Measurements from ENCODE around the gene RYR2.

Gene RYR2

GRCh38 chr1:237794071-237794470 is 752.1 kb downstream of the RYR2 start:
- H3K4me3 ChIP-seq, result no peak overlapping the region
- DNase-seq (ENCODE audit: low spot score), result no peak
- H3K27ac ChIP-seq, result no peak overlapping the region
- TF ChIP-seq, protein P1, sequence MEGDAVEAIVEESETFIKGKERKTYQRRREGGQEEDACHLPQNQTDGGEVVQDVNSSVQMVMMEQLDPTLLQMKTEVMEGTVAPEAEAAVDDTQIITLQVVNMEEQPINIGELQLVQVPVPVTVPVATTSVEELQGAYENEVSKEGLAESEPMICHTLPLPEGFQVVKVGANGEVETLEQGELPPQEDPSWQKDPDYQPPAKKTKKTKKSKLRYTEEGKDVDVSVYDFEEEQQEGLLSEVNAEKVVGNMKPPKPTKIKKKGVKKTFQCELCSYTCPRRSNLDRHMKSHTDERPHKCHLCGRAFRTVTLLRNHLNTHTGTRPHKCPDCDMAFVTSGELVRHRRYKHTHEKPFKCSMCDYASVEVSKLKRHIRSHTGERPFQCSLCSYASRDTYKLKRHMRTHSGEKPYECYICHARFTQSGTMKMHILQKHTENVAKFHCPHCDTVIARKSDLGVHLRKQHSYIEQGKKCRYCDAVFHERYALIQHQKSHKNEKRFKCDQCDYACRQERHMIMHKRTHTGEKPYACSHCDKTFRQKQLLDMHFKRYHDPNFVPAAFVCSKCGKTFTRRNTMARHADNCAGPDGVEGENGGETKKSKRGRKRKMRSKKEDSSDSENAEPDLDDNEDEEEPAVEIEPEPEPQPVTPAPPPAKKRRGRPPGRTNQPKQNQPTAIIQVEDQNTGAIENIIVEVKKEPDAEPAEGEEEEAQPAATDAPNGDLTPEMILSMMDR (IDR thresholded peaks at IDR 0.05), result no peak

DNA sequence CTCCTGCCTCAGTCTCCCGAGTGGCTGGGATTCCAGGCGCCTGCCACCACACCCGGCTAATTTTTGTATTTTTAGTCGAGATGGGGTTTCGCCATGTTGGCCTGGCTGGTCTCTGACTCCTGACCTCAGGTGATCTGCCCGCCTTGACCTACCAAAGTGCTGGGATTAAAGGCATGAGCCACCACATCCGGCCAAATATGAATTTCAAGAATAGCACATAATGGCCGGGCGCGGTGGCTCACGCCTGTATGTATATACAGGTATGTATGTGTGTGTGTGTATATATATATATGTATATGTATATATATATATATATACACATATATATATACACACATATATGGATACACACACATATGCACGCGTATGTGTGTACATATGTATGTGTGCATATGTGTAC is 753.6 kb downstream of the RYR2 start:
- no peak overlapping the region for H3K4me3 ChIP-seq
- no peak overlapping the region for H3K27ac ChIP-seq
- TF ChIP-seq, protein P1 (IDR thresholded peaks at IDR 0.05), result no peak
- no peak for DNase-seq (ENCODE audit: low spot score)

DNA sequence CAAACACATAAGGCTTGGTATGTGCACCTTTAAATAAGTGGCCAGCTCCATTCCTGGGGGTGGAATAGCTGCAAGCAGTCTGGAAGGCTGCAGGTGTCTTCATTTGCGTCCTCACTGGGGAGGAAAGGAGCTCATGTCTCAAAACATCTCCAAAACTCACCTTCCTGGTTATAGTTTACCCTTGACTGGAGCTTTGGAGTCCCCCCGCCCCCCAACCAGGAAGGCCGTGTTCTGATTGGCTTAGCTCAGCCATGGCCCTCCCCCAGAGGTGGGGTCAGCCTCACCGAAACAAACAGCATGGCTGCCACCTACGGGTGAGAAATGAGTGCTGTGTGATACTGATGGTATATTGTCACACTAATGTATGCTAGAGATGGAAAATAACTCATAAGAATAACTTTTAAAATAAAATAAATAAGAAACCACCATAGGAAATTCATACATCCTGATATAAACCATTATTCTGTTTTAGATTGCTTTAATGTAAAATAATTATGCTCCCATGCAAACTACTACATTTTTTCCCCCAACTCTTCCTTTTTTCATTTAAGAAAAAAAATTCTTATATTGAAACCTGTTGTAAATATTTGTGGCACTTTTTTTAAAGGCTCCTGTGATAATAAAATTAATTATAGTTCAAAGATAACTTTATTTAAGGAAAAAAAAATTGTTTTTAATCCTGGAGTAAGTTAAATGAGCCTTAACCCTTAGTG is 757.9 kb downstream of the RYR2 start:
- TF ChIP-seq, protein P1 (IDR thresholded peaks at IDR 0.05), result no peak
- Histone ChIP-seq H3K4me3 (no peak overlapping the region), H3K27ac (no peak overlapping the region)
- no peak for DNase-seq (ENCODE audit: low spot score)

- Histone ChIP-seq H3K27ac (no peak overlapping the region), H3K4me3 (no peak overlapping the region)
- DNase-seq (ENCODE audit: low spot score), result no peak
- TF ChIP-seq, protein P1 (IDR thresholded peaks at IDR 0.05), result no peak
These were observed 762.5 kb downstream of the RYR2 start for GRCh38 chr1:237804516-237804915.

DNA sequence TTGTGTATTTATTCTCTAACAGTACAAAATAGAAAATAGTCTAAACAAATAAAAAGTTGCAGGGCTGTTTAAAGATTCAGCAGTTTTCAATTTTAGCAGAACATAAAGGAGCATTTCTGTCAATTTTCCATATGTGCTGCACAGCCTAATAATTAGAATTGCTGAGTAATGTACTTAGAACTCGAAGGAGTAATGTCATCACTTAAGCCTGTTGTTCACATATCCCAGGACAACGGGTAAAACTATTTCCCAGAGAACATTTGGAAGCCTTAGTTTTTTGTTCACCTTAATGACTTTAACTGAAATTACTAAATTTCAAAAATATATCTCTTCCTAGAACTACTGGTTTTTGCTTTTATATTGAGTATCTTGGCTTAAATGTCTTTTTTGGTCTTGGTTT is 767.1 kb downstream of the RYR2 start:
- TF ChIP-seq, protein P1 (IDR thresholded peaks at IDR 0.05), result no peak
- H3K4me3 ChIP-seq, result no peak overlapping the region
- H3K27ac ChIP-seq, result no peak overlapping the region
- DNase-seq (ENCODE audit: low spot score), result no peak

GRCh38 chr1:237811633-237812032 is 769.6 kb downstream of the RYR2 start:
- Histone ChIP-seq H3K4me3 (no peak overlapping the region), H3K27ac (no peak overlapping the region)
- TF ChIP-seq, protein P1 (IDR thresholded peaks at IDR 0.05), result no peak
- no peak for DNase-seq (ENCODE audit: low spot score)

- no peak for DNase-seq (ENCODE audit: low spot score)
- TF ChIP-seq, protein P1 (IDR thresholded peaks at IDR 0.05), result no peak
- Histone ChIP-seq H3K27ac (no peak overlapping the region), H3K4me3 (no peak overlapping the region)
These were observed 770.1 kb downstream of the RYR2 start for GRCh38 chr1:237812061-237812460.
